ENCODE results near the gene SDF4. TPM values are rescaled to one million over a fixed set of nuclear protein-coding genes. Genes with fewer than 3 reads are reported as not detected.

SDF4 gene
- total and polyA plus RNA-seq, 2 donors (not counting 1 experiment from before 2014, with no cell fraction given), result 127 to 133 TPM

DNA sequence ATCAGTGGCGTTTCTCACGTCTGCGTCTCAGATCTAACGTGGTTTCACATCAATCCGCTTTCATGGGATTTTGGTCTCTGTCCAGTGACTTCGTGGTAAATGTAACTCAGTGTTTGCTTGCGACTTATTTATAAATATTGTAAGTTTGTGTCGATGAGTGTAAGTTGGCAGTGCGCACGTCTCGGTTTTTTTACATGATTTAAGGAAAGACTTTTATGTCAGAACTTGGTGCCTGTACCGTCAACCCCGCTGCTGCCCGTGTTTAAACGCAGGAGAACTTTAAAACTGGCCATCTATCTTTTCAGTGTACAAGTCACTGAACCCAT lies 1.7 kb upstream of the SDF4 start:
- no peak for DNase-seq (ENCODE audit: low read depth in 2 of 2)
- H3K27ac ChIP-seq (ENCODE audit: insufficient read depth, low read length), result no peak overlapping the region
- H2AFZ ChIP-seq (ENCODE audit: low read length), result no peak overlapping the region
- H3K79me2 ChIP-seq (ENCODE audit: control insufficient read depth, insufficient read depth, low read length), result peaks cover 44% of the 10 kb centered on the region
- H3K36me3 ChIP-seq (ENCODE audit: control insufficient read depth, insufficient read depth, low read length), result peaks cover 11% of the 10 kb centered on the region
- H3K4me2 ChIP-seq (ENCODE audit: extremely low read depth, insufficient read depth, low read length), result no peak overlapping the region
- no peak overlapping the region for H3K9ac ChIP-seq (ENCODE audit: insufficient read depth, low read length)
- no peaks in the 10 kb centered on the region for H4K20me1 ChIP-seq (ENCODE audit: control insufficient read depth, extremely low read depth, insufficient read depth, low read length)
- H3K27me3 ChIP-seq (ENCODE audit: control insufficient read depth, insufficient read depth, low read length), result no peaks in the 10 kb centered on the region
- H3K9me3 ChIP-seq (ENCODE audit: control insufficient read depth, insufficient read depth, low read depth, low read length), result no peaks in the 10 kb centered on the region
- H3K4me1 ChIP-seq (ENCODE audit: control insufficient read depth, extremely low read depth, insufficient read depth, low read length), result peaks cover 13% of the 10 kb centered on the region
- H3K4me3 ChIP-seq (replicated peaks in 1 of 4; ENCODE audit: control extremely low read depth in 1 of 4, insufficient read depth in 1 of 4, low read depth in 3 of 4, low read length in 4 of 4), result no peak overlapping the region
- TF ChIP-seq EZH2 (IDR thresholded peaks at IDR 0.05; ENCODE audit: low read length, missing control alignments), result no peak
- TF ChIP-seq, protein P1, sequence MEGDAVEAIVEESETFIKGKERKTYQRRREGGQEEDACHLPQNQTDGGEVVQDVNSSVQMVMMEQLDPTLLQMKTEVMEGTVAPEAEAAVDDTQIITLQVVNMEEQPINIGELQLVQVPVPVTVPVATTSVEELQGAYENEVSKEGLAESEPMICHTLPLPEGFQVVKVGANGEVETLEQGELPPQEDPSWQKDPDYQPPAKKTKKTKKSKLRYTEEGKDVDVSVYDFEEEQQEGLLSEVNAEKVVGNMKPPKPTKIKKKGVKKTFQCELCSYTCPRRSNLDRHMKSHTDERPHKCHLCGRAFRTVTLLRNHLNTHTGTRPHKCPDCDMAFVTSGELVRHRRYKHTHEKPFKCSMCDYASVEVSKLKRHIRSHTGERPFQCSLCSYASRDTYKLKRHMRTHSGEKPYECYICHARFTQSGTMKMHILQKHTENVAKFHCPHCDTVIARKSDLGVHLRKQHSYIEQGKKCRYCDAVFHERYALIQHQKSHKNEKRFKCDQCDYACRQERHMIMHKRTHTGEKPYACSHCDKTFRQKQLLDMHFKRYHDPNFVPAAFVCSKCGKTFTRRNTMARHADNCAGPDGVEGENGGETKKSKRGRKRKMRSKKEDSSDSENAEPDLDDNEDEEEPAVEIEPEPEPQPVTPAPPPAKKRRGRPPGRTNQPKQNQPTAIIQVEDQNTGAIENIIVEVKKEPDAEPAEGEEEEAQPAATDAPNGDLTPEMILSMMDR (conservative IDR thresholded peaks at IDR 0.05 in 1 of 2, IDR thresholded peaks at IDR 0.05 in 1 of 2; ENCODE audit: low read depth in 1 of 2, low read length in 2 of 2), result no peak

DNA sequence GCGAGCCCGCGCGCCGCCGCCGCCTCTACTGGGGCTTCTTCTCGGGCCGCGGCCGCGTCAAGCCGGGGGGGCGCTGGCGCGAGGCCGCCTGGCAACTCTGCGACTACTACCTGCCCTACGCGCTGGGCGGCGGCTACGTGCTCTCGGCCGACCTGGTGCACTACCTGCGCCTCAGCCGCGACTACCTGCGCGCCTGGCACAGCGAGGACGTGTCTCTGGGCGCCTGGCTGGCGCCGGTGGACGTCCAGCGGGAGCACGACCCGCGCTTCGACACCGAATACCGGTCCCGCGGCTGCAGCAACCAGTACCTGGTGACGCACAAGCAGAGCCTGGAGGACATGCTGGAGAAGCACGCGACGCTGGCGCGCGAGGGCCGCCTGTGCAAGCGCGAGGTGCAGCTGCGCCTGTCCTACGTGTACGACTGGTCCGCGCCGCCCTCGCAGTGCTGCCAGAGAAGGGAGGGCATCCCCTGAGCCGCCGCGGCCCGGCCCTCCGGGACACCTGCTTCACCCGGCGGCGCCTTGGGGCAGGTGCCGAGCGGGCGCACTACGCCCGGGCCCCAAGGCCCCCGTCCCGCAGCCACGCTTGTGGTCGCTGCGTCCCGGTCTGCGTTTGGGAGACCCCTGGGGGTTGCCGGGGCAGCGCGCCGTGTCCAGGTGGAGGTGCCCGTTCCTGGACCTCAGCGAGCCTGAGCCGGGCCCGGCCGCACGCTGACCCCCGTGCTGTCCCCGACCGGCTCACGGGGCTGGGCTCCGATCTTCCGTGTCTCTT lies 1.2 kb upstream of the SDF4 start:
- no peak overlapping the region for H3K9ac ChIP-seq (ENCODE audit: insufficient read depth, low read length)
- peaks cover 13% of the 10 kb centered on the region for H3K4me1 ChIP-seq (ENCODE audit: control insufficient read depth, extremely low read depth, insufficient read depth, low read length)
- peaks cover 17% of the 10 kb centered on the region for H3K36me3 ChIP-seq (ENCODE audit: control insufficient read depth, insufficient read depth, low read length)
- no peak overlapping the region for H2AFZ ChIP-seq (ENCODE audit: low read length)
- peaks cover 50% of the 10 kb centered on the region for H3K79me2 ChIP-seq (ENCODE audit: control insufficient read depth, insufficient read depth, low read length)
- no peak overlapping the region for H3K27ac ChIP-seq (ENCODE audit: insufficient read depth, low read length)
- TF ChIP-seq, protein P1 (conservative IDR thresholded peaks at IDR 0.05 in 1 of 2, IDR thresholded peaks at IDR 0.05 in 1 of 2; ENCODE audit: low read depth in 1 of 2, low read length in 2 of 2), result no peak
- no peak for TF ChIP-seq EZH2 (IDR thresholded peaks at IDR 0.05; ENCODE audit: low read length, missing control alignments)
- no peak for DNase-seq (ENCODE audit: low read depth in 2 of 2)
- no peak overlapping the region for H3K4me2 ChIP-seq (ENCODE audit: extremely low read depth, insufficient read depth, low read length)
- no peaks in the 10 kb centered on the region for H3K9me3 ChIP-seq (ENCODE audit: control insufficient read depth, insufficient read depth, low read depth, low read length)
- H3K27me3 ChIP-seq (ENCODE audit: control insufficient read depth, insufficient read depth, low read length), result no peaks in the 10 kb centered on the region
- H4K20me1 ChIP-seq (ENCODE audit: control insufficient read depth, extremely low read depth, insufficient read depth, low read length), result no peaks in the 10 kb centered on the region
- no peak overlapping the region for H3K4me3 ChIP-seq (replicated peaks in 1 of 4; ENCODE audit: control extremely low read depth in 1 of 4, insufficient read depth in 1 of 4, low read depth in 3 of 4, low read length in 4 of 4)

DNA sequence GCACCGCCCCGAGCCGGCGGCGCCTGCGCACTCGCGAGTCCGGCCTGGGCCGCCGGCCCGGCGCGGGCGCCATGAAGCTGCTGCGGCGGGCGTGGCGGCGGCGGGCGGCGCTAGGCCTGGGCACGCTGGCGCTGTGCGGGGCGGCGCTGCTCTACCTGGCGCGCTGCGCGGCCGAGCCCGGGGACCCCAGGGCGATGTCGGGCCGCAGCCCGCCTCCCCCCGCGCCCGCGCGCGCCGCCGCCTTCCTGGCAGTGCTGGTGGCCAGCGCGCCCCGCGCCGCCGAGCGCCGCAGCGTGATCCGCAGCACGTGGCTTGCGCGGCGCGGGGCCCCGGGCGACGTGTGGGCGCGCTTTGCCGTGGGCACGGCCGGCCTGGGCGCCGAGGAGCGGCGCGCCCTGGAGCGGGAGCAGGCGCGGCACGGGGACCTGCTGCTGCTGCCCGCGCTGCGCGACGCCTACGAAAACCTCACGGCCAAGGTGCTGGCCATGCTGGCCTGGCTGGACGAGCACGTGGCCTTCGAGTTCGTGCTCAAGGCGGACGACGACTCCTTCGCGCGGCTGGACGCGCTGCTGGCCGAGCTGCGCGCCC lies 501 bp upstream of the SDF4 start, which contains the start of gene B3GALT6:
Gene B3GALT6, plus strand, starts transcription at position 30 of the 588 bp plus-strand sequence. Its CDS starts 42 bp downstream, at position 72.
- Histone ChIP-seq H3K9ac (ENCODE audit: insufficient read depth, low read length) (peak within 1 kb of the TSS; percentile 96), H3K4me1 (ENCODE audit: control insufficient read depth, extremely low read depth, insufficient read depth, low read length) (peaks cover 10% of the 10 kb centered on the region), H2AFZ (ENCODE audit: low read length) (peak within 1 kb of the TSS; percentile 33), H3K9me3 (ENCODE audit: control insufficient read depth, insufficient read depth, low read depth, low read length) (no peaks in the 10 kb centered on the region), H3K36me3 (ENCODE audit: control insufficient read depth, insufficient read depth, low read length) (peaks cover 22% of the 10 kb centered on the region), H3K79me2 (ENCODE audit: control insufficient read depth, insufficient read depth, low read length) (peaks cover 56% of the 10 kb centered on the region), H3K27ac (ENCODE audit: insufficient read depth, low read length) (peak within 1 kb of the TSS; percentile 91), H3K27me3 (ENCODE audit: control insufficient read depth, insufficient read depth, low read length) (no peaks in the 10 kb centered on the region), H3K4me3 (replicated peaks in 1 of 4; ENCODE audit: control extremely low read depth in 1 of 4, insufficient read depth in 1 of 4, low read depth in 3 of 4, low read length in 4 of 4) (peak within 1 kb of the TSS; percentile 67 to 86 (median 78)), H3K4me2 (ENCODE audit: extremely low read depth, insufficient read depth, low read length) (peak within 1 kb of the TSS; percentile 88), H4K20me1 (ENCODE audit: control insufficient read depth, extremely low read depth, insufficient read depth, low read length) (no peaks in the 10 kb centered on the region)
- DNase-seq (ENCODE audit: low read depth in 2 of 2), result peak in 1 of 2 donors; percentile 27
- TF ChIP-seq, protein P1 (conservative IDR thresholded peaks at IDR 0.05 in 1 of 2, IDR thresholded peaks at IDR 0.05 in 1 of 2; ENCODE audit: low read depth in 1 of 2, low read length in 2 of 2), result no peak
- TF ChIP-seq EZH2 (IDR thresholded peaks at IDR 0.05; ENCODE audit: low read length, missing control alignments), result no peak

Measured in fibroblast of lung (primary cell).